Epithelial cell of proximal tubule (primary cell): ENCODE measurements around the gene GMEB2. TPM values are rescaled to one million over a fixed set of nuclear protein-coding genes. Genes with fewer than 3 reads are reported as not detected.
"Not testable (repeated sequence)": the region's sequence is repeated elsewhere in the genome, so short reads cannot be mapped to it uniquely, and the experiment has no call there.

Experiments
- DNase-seq: peaks from one replicate; pipeline ENCODE4 v3.0.0-alpha.2; 2011; ENCODE audit warnings: low read depth
- H3K4me3 ChIP-seq: 2 replicates; pipeline ENCODE4 v1.5.1; 2011; ENCODE audit warnings: low read depth, mild to moderate bottlenecking, low read length
- CTCF ChIP-seq: conservative IDR thresholded peaks from 2 replicates; pipeline ENCODE4 v1.5.1; 2012; ENCODE audit warnings: low read depth, mild to moderate bottlenecking, low read length
- total RNA-seq: library from RNA; depleted of rRNA; stranded (reverse); fragments of >200 nt; gene quantifications from 2 replicates; pipeline ENCODE4 v1.2.3, GENCODE V29; 2015

GMEB2 gene
- total RNA-seq, 1 donor from 2014 or later: 10.5 TPM

DNA sequence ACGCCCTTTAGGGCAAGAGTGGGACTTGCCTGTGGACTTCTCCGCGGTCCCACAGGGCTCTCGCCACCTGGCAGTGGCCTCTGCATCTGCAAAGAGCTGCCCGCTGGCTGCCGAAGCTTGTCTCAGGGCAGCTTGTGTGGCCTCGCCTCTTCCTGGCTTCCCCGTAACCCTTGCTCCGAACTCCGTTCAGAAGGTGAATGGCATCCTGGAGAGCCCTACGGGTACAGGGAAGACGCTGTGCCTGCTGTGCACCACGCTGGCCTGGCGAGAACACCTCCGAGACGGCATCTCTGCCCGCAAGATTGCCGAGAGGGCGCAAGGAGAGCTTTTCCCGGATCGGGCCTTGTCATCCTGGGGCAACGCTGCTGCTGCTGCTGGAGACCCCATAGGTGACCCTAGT lies 34.2 kb upstream of the GMEB2 start:
- DNase-seq: no peak
- no peak overlapping the region for H3K4me3 ChIP-seq
- no peak for TF ChIP-seq CTCF

DNA sequence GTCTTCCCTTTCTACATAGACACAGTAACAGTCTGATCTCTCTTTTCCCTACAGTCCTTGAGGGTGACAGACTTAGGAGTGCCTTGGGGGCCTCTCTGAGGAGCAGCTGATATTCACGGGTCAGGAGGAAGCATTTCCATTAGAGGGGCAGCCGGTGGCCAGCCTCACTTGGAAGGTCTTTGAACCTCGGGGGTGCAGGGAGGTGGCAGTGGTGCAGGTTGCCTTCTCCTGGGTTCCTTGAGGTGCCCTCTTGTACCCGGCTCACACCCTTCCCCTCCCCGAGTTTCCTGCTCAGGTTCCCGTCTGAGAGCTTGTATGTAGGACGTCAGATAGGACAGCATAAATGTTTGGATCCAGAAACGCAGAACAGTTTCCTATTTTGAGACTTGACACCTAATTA lies 33.7 kb upstream of the GMEB2 start:
- H3K4me3 ChIP-seq: no peak overlapping the region
- no peak for DNase-seq
- no peak for TF ChIP-seq CTCF

DNA sequence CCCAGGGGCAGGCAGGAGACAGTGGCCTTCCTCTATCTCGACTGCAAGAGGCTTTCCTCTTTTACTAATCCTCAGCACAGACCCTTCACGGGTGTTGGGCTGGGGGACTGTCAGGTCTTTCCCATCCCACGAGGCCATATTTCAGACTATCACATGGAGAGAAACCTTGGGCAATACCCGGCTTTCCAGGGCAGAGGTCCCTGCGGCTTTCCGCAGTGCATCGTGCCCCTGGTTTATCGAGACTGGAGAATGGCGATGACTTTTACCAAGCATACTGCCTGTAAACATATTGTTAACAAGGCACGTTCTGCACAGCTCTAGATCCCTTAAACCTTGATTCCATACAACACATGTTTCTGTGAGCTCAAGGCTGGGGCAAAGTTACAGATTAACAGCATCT lies 33.3 kb upstream of the GMEB2 start:
- H3K4me3 ChIP-seq, DNase-seq: not testable (repeated sequence)

GRCh38 chr20:63659370-63659769 lies 32.5 kb upstream of the GMEB2 start:
- peak overlapping the region; percentile 75 for H3K4me3 ChIP-seq
- no peak for DNase-seq
- TF ChIP-seq CTCF: no peak

GRCh38 chr20:63658749-63659187 lies 31.9 kb upstream of the GMEB2 start:
- DNase-seq: no peak
- peak overlapping the region; percentile 75 for H3K4me3 ChIP-seq
- TF ChIP-seq CTCF: no peak

GRCh38 chr20:63657937-63658748 lies 31.2 kb upstream of the GMEB2 start, which contains the start of gene RTEL1:
TSS of gene RTEL1 (plus strand) at chr20:63658312. CDS start at chr20:63659403, 1,091 bp downstream.
- H3K4me3 ChIP-seq: peak within 1 kb of the TSS; percentile 75
- TF ChIP-seq CTCF: no peak
- peak; percentile 48 for DNase-seq

DNA sequence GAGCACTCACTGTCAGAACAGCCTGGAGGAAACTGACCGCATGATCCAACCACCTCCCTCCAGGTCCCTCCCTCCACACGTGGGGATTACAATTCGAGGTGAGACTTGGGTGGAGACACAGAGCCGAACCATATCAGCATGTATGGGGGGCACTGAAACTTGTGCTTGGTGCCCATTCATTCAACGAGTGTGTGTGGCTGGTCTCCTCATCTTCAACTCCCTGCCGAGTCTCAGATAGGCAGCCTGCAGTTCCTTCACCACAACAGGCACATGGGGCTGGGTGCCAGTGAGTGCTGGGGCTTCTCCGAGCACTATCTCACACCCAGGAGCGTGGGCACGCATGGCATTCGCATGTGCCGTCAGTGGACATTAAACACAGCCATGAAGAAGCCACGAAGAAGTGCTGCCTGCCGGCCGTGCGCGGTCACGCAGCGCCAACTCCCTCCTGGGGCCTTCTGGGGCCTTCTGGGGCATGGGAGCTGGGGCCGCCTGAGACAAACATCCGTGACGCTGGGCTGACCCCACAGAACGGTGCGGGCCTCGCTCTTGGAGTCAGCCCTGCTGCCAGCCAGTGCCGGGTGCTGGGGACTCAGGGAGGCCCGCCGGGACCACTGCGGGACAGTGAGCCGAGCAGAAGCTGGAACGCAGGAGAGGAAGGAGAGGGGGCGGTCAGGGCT lies 30.5 kb upstream of the GMEB2 start:
- TF ChIP-seq CTCF: no peak
- DNase-seq: no peak

More for the DNA sequence above, 30.5 kb upstream of the GMEB2 start:
- H3K4me3 ChIP-seq: peak overlapping the region; percentile 75
